LHCN-M2 (cell line): Measurements from ENCODE around the gene KCNJ16. TPM values are rescaled to one million over a fixed set of nuclear protein-coding genes. Genes with fewer than 3 reads are reported as not detected.
"Not testable (repeated sequence)": the region's sequence is repeated elsewhere in the genome, so short reads cannot be mapped to it uniquely, and the experiment has no call there.

Experiments used
- DNase-seq: peaks from one replicate; pipeline ENCODE4 v3.0.0-alpha.2; 2012; ENCODE audit warnings: low read depth
- polyA plus RNA-seq: library from polyadenylated mRNA; unstranded; fragments of >200 nt; gene quantifications from one replicate; pipeline ENCODE4 v1.2.1, GENCODE V29; 2012; ENCODE audit warnings: missing spikeins
- total RNA-seq: library from RNA; depleted of rRNA; stranded (reverse); fragments of >200 nt; gene quantifications from 2 replicates; pipeline ENCODE4 v1.2.3, GENCODE V29; 2014; rRNA removed

KCNJ16 gene
- total RNA-seq, result not detected in 2 replicates
- not detected for polyA plus RNA-seq

DNA sequence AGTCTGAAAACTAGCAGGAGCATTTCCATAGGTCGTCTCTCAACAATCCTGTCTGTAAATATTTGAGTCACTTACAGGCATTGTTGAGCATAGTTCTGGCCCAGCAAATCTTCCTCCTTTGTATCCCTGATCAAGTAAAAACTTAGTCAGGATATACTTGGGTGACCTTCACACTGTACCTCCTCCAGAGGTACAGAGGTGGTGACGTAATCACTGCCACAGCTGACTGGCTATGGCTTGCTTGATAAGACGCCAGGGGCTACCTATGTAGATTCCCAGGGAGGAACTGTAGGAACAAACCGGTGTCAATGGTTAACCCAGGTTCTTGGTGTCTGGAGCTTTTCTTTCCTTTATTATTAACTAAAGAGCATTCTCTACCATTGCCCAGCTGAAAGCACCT, at the start of gene KCNJ16:
Gene KCNJ16, plus strand, starts transcription at position 270 of the 400 bp plus-strand sequence. CDS start 56,863 bp downstream, outside the sequence.
- DNase-seq, result no peak

DNA sequence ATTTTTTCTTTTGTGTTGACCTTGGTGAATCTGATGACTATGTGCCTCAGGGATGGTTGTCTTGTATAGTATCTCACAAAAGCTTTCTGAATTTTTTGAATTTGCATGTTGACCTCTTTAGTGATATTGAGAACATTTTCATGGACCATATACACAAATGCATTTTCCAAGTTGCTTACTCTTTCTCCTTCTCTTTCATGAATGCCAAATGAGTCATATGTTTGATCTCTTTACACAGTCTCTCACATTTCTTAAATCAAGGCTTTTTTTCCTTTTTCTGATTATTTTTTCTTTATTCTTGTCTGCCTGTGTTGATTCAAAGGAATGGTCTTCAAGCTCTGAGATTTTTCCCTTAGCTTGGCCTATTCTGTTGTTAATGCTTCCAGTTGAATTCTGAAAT, 46.6 kb upstream of the KCNJ16 start:
- no peak for DNase-seq

DNA sequence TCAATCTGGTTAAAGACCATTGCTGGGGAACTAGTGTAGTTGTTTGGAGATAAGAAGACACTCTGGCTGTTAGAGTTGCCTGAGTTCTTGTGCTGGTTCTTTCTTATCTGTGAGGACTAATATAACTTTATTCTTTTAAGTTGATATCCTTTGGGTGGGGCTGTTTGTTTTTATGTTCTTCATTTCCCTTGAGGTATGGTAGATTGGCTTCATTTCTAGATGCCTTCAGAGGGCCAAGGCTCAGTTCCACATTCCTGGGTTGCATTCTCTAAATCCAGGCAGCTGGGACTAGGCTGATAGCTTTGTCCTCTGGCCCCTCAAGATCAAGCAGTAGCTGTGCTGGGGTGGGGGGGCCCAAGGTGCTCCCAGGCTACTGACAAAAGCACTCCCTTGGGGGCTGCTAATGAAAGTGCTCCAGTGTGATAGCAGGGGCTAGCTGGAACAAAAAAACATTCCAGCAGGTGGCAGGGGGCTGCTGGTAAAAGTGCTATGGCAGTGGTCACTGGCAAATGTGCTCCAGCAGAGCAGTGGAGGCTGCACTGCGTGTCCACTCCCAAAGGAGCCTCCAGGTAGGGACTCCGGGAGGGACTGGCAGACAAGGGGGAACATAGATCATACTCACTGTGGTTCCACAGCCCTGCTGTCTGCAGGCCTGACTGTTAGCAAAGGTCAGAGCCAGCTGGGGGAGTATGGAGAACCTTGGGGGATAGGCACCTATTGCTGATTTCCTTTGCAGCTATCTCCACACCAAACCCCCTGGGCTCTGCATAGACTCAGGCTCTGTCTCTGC, 45.9 kb upstream of the KCNJ16 start:
- DNase-seq, result no peak

DNA sequence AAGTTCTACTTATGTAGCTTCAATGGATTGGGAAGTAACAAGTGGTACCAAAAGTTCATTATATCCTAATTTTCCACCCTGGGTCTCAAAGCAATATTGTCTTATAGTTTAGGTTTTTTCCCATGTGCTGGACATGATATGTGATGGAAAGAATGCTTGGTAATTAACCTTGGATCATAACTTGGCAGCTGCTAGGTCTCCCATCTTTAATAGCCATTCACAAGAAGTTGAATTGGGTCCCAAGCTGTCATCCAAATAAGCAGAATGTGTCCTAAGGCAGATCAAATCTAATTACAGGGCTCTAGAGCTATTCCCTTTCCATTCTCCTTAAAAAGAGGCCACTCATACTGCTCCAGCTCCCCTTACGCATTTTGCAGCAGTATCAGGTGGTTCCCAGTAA, 44.7 kb upstream of the KCNJ16 start:
- no peak for DNase-seq

DNA sequence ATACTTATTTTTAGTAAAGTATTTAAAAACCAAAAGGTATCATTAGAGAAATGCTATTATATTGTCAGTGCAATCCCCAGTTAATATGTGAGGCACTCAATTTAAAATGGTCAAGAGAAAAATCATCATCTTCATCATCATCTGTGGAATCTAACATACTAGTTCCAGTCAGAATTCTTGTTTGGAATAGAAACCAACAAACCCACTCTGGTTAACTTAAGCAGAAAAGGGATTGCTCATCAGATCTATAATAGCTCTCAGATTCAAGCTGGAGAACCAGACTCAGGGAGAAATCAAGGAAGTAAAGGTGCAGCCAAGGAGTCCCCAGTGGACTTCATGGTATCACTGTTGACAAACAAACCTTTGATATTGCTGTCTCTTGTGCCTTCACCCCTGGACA, 43.7 kb upstream of the KCNJ16 start:
- DNase-seq, result no peak

- DNase-seq, result no peak
These were observed 41.9 kb upstream of the KCNJ16 start for GRCh38 chr17:70033165-70033564.

- no peak for DNase-seq
These were observed 40.9 kb upstream of the KCNJ16 start for GRCh38 chr17:70034158-70034557.

- DNase-seq, result no peak
These were observed 37.5 kb upstream of the KCNJ16 start for GRCh38 chr17:70037498-70037897.

DNA sequence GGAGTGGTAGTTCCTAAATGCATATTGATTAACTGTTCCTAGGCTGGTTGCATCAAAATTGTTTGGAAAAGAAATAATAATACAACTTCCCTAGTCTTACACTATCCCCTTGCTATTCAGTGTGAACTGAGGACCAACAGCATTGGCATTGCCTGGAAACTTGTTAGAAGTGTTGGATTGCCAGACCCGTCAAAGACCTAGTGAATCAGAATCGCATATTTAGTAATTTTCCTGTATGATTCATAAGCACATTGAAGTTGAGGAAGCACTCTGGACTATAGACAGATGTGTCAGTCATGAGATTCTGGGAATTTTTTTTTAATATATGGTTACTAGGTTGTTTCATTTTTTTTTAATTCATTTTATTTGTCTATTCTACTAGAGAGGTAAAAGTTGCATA, 34.7 kb upstream of the KCNJ16 start:
- DNase-seq, result peak; percentile 76

DNA sequence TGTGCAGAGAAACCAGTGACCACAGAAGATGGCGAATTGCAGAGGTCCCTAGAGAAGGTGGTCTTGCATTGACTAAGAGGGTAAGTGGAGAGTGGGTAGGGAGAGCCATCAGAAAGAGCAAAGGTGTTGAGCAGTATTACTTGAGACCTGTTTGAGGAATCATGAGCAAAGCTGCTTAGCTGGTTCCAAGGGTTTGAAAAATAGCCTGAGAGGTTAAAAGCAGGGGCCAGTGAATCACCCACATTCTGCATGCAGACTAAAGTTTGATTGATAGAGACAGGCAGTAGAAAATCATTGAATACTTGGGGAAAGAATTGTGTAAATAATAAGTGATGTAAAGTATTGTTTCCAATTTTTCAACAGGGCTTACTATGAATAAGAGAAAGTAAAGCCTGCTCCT, 34.0 kb upstream of the KCNJ16 start:
- peak; percentile 73 for DNase-seq

DNA sequence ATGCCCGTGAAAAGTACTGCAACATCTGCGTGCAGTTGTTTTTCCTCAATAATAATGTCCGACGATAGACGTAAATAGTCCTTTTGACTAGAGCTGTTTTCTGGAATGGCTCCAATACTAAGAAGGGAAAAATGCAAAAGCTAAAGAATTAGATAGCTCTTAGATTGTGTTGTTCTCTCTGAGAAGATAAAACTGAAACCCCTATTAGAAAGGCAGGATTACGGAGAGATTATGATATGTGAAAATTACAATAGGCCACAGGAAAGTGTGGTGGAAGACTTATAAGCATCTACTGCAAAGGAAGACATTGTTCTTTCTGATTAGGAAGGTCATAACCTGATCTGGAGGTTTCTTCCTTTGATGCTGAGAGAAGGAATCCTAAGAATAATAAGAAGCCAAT, 33.5 kb upstream of the KCNJ16 start:
- DNase-seq, result no peak

GRCh38 chr17:70045780-70046179, 29.2 kb upstream of the KCNJ16 start:
- DNase-seq, result not testable (repeated sequence)

DNA sequence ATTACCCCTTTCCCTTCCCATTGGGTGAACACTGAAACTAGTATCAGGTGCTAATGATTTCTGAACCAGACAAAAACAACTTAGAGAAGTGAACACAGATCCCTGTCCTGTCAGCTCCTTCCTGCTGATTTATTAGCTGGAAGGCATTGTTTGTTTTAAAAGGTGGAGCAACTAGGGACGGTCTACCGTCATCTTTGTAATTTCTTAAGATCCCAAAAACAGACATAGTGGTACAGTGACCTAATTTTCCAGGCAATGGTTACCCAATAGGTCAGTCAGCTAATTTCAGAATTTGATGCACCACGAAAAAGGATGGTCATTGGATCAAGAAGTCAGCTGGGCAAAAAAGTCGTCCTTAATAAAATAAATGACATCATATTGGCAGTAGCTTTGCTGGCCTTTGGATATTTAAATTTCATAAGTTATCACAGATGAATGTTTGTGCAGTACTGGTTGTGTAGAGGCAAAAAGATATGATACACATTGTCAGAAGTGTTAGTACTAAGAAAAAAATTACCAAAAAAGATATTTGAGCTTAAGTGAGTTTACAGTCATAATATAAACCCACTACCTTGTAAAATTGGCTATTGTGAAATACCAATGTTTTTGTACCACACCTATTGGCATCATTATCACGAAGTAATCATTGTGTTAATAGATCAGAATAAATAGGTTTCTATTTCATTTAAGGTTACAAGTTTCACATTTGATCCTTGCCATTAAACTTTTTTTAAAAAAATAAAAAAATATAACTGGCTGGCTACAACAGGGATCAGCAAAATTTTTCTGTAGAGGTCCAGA, 27.2 kb upstream of the KCNJ16 start:
- no peak for DNase-seq

DNA sequence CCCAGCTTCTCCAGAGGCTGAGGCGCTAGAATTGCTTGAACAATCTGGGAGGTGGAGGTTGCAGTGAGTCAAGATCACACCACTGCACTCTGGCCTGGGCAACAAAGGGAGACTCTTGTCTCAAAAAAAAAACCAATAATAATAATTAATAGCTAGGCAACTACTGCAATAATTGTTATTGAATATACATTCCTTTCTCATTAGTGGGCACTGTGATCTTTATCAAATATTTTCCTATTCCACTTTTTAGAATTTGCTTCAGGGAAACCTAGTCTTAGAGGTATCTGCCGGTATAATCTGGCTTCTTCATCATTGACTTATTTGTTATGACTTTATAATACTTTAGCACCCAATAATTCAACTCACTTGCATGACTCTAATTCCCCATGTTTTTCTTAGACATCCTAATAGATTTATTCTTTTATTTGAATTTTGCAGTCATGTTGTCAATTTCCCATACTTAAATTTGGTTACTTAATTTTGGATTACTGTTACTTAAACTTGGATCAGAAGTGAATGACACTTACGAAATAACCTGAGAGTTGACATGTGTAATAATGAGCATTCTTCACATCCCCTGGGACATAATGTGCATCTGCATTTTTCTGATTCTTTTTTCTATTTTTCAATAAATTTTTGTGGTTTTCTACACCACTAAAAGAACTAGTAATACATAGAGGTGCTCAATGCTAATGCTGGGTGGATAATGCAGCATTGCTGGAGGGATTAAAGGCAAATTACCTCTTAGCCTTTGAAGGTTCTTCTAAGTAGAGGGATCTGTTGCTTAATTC, 25.0 kb upstream of the KCNJ16 start:
- DNase-seq, result peak; percentile 38

- no peak for DNase-seq
These were observed 24.1 kb upstream of the KCNJ16 start for GRCh38 chr17:70050931-70051330.

DNA sequence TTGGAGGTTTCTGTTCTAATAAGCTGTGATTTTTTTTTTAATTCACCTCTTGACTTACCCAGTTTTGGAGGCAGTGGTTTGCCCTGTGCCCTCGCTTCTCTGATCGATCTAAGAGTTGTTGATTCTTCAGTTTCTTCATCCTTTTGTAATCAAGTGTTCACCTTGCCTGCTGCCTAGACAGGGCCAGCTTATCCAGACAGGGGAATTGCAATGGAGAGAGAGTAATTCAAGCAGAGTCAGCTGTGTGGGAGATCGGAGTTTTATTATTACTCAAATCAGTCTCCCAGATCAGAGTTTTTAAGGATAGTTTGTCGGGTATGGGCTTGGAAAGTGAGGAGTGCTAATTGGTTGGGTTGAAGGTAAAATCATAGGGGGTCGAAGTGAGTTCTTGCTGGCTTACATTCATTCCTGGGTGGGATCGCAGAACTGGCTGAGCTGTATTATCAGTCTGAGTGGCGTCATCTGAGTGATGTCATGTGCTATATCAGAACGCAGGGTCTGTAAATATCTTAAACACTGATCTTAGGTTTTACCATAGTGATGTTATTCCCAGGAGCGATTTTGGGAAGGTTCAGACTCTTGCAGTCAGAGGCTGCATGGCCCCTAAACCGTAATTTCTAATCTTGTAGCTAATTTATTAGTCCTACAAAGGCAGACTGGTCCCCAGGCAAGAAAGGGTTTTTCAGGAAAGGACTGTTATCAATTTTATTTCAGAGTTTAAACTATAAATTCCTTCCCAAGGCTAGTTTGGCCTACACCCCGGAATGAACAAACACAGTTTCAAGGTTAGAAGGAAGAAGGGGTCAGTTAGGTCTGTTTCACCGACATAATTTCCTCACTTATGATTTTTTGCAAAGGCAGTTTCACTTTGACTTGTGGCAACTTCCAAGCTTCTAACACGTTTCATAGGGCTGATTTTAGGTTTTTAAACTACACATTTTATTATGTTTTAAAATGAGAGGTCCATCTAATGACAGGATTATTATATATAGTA, 21.5 kb upstream of the KCNJ16 start:
- DNase-seq, result no peak

DNA sequence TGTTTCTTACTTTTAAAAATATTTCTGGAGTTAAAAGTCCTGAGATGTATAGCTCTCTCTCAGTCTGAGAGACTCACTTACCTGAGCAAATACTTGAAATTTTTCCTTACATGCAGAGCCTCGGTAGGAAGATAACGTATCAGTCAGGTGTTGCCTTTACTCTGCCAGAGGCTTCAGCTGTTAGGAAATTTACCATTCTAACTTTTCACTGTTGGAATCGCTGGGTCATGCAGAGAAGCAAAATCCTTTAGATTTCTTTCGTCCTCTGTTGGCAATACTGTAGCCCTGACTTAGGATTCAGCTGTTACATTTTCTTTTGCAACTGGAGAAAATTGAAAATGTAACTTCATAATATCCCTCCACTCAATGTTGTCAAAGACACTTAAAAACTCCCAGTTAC, 20.0 kb upstream of the KCNJ16 start:
- no peak for DNase-seq

GRCh38 chr17:70059071-70059470, 16.0 kb upstream of the KCNJ16 start:
- no peak for DNase-seq

GRCh38 chr17:70059649-70060048, 15.4 kb upstream of the KCNJ16 start:
- DNase-seq, result no peak

DNA sequence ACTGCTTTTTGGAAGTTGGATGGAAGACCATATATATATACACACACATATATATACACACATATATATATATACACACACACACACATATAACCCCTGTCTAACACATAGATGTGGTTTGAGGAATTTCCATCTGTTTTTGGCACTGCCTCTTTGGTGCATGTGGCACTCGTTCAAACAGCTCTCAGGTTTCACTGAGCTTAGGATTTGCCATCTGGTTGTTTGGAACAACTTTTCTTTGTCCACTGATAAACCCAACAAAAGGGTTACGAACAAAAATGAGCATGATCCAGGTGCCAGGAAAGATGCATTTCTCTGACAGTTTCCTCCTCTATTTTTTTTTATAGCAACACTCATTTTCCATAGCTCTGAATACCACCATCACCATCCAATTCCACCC, 14.6 kb upstream of the KCNJ16 start:
- peak; percentile 40 for DNase-seq

- no peak for DNase-seq
These were observed 7.9 kb upstream of the KCNJ16 start for GRCh38 chr17:70067134-70067533.
